GM21576 (cell line): ENCODE measurements around the gene ABLIM1.

ENCODE experiments used
- ATAC-seq: cut with Tn5 transposase; IDR thresholded peaks from one replicate; pipeline ENCODE4 v1.9.1; 2021; ENCODE audit warnings: mild to moderate bottlenecking, moderate library complexity; ENCODE audit not compliant: unreplicated experiment

Gene ABLIM1

DNA sequence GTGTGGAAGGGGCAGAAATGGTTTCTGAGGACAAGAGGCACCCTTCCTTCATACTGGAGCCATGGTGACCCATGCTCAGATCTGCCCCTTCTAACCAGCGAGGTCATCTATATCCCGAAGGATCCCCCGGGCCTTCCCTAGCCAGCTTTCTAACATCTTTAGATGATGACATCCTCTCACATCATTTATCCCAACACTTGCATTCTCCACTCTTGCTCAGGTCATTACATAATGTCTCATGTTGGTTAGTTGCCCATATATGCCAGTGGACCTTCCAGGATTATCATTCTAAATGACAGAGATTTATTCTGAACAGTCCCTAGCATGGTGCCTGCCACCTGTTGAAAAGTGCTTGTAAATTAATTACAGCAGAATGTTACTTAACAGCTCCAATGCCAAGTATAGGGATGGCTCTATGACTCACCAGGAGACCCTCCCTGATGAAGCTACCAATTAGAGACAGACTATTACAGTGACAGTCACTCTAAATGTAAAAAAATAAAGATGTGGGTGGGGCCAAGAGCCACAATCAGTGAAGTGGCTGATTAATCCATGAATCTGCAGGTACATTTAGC, 22.6 kb upstream of the ABLIM1 start:
- no peak for ATAC-seq

DNA sequence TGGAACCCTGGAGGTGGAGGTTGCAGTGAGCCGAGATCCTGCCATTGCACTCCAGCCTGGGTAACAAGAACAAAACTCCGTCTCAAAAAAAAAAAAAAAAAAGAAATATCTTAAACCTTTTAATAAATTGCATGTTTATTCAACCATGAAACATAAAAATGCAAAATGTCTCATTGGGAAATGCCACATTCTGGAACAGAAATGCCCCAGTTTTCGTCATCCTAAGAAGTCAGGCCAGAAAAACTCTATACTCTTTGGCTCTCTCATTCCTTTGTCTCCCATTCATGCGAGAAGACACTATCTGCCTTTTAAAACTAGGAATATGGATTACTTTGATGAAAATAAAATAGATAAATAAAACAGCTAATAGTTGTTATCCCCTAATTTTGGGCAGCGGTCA, 21.5 kb upstream of the ABLIM1 start:
- ATAC-seq = no peak

DNA sequence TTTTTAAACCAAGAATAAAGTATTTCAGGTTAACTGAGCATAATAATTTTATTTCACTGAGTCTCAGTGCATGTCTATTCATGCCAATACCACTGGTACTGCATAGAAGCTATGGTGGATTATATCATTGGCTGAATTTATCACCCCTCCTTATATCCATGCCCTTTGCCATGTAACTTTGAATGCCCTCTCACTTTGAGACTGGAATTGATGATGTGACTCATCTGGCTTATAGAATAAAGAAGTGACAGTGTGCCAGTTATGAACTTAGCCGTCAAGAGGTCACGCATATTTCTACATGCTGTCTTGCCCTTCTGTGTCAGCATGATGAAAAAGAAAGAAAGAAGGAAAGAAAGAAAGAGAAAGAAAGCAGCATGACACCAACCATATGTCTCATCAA, 20.7 kb upstream of the ABLIM1 start:
- ATAC-seq = no peak

DNA sequence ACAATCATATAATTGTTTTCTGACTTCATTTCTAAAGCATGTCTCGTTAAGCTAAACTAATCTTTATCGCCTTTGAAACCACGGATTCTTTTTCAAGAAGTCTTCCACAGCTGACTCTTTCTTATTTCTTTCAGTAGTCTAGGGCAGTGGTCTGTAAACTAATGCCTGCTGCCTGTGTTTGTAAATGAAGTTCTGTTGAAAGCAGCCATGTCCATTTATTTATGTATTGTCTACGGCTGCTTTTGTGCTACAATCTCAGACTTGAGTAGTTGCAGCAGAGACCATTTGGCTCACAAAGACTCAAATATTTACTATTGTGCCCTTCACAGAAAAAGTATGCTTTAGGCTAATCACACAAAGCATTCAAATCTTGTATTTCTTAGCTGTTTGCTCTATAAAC, 20.3 kb upstream of the ABLIM1 start:
- no peak for ATAC-seq

DNA sequence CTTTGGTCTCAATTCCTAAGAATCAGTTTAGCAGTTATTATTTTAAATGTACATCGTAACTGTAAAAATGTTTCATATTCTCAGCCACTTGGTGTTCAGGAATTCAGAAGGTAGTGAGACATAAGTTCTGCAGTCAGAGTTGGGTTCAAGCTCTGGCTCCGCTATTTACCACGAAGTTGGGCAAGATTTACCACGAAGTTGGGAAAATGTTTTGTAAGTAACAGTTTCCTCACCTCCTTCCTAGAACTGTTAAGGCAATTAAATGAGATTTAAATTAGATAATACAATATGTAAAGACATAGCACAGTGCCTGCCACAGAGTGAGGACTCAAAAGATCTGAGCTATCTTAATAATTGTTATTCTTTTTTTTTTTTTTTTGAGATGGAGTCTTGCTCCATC, 16.3 kb upstream of the ABLIM1 start:
- no peak for ATAC-seq

DNA sequence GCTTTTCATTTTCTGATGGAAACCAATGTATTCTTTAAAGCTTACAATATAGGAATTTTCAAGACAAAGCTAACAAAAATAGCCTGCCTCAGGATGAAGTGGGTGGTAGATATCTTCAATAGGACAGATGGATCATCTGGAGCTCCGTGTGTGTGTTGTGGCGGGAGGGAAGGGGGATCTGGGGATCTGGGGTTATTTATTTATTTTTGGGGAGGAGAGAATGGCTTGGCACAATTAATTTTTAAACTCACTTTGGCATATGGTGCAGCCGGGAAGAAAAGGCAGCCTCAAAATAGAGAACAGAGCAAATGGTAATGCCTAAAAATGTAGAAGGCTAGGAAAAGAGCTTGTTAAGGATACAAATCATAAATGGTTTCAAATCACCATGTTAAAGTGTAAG, 11.6 kb upstream of the ABLIM1 start:
- ATAC-seq = no peak

DNA sequence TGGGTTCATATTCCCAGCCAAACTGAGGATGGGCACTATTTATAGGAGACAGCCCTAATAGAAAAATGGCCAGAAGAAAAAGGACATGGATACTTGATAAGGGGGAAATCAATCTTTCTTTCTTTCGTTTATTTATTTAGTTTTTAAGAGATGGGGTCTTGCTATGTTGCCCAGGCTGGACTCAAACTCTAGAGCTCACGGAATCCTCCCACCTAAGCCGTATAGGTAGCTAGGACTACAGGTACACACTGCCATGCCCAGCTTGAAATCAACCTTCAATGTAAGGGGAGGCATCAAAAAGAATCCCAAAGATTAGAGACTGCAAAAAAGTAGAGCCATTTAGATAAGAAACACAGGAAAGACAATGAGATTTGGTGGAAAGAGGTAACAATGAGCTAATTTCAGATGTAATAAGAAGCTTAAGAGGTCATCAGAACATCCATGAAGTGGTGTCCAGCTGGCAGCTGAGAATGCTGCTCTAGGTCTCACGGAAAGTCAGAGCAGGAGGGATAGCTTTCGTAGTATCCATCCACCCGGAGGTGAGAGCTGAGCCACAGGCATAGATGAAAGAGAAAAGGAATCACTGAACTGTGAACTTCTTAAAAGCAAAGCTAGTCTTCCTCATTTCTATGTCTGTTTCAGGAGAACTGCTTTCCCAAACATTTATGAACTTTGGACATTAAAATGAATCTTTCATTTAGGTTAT, 10.5 kb upstream of the ABLIM1 start:
- ATAC-seq = no peak

DNA sequence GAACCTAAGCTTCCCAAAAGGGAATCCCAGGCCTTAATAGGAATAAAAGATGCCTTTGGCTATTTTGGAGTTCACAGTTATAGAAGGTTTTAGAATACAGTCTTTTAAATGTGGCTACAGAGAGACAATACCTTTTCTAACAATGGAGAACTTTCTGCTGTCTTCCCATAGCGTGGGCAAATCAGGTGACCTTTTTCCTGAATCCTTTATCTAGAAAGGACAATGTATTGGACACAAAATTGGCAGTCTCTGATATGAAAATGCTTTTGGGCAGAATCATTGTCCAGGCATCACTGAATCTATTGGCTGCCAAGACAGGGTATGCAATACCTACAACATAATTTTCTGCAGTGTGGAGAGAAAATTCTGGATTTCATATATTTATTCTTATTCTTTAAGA, 7.8 kb upstream of the ABLIM1 start:
- ATAC-seq = no peak

DNA sequence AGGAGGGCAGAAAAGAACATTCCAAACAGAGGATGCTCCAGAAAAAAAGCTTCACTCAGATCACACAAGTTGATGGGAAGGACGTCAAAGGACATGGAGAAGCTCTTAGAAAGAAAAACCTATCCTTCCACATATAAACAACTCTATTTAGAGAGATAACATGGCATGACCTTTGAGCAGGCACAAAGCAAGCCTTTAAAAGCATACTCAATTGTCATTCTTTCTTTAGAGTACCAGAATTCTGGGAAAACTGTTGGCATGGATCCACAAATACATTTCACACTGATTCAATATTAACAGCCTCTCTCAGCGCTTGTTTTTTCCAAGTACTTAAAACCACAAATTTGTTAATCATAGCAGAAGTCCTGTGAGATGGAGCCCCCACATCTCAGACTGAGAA, 7.3 kb upstream of the ABLIM1 start:
- ATAC-seq = no peak

DNA sequence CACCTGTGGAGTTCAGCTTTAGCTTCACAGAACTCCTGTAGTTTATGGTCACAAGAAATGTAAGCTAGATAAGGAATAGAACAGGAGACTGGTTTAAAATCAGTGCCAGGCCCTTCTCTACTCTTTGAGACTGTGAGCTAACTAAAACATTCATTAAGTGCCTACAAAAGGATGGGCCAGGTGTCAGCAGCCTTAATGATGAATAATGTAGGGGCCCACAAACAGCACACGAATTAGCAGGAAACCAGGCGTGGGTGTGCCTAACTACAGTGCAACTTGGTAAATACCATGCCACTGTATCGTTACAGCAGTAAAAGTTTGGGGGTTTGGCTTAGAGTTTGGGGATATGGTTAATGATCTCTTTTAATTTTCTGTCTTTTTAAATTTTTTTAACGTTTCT, 6.1 kb upstream of the ABLIM1 start:
- ATAC-seq = no peak

DNA sequence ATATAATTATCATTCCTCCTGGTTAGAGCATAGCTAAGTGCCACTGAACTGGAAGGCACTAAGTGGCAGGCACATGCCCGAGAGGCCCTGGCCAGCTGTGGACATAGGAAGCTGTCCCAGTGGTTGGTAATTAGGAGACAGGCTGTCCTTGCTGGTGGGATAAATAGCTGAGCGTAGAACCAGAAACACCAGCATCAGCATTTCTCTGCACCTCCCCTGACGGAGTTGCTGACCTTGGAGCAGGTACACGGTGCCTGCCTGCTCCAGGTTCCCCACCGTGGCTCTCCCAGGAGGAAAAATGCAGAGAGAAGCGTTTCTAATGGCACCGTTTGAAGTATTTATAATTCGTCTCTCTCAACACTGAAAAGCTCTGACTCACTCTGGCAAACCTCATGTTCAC, 5.6 kb upstream of the ABLIM1 start:
- no peak for ATAC-seq

DNA sequence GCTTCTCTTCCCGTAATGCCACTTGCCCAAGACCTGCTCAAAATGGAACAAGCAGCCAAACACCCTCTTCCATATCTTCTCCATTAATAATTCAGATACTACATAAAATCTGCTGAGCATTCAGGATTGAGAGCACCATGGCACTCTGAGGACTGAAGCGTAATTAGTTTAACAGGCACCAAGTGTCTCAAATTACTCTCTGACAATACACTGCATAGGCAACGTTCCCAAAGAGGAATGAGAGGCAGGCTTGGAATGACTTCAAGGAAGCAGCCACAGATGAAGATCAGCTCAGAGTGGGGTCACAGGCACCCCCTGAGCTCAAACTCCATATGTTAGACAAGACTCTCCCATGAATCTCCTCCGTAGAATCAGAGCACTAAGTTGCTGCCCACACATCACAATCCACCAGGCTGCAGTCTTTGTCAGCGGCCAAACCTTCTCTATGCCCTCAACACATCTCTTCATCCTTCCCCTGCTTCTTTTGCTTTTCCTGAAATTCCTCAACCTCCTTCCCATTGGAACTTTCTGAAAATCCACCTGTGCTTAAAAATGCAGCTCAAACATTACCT, 4.7 kb upstream of the ABLIM1 start:
- no peak for ATAC-seq

DNA sequence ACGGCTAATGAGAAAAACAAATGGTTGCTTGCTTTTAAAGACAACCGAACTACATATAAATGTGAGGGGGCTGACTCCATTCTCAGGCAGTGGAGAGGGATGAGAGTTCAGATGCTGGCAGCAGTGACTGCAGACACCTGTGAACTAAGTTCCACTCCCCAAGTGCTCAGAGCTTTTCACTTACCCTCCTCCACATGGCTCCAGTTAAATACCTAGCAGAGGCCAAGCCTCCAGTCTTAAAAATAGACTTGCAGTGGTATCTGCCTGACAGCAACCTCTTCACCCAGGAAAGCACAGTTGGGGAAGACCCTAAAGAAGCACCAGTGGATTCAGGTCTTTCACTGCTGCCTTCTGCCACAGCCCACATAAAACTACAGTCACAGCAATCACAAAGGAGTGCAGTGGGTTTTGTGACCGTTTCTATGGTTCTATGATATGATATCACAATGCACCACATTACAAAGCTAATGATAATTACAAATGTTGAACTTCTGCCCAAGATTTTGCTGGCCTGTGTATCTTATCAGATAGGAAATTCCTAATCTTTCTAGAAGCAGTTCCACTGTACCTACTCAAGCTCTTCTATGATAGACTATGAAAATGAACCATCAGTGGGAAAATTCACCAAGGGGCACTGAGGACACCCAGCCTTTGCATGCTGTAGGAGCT, 3.3 kb upstream of the ABLIM1 start:
- no peak for ATAC-seq

DNA sequence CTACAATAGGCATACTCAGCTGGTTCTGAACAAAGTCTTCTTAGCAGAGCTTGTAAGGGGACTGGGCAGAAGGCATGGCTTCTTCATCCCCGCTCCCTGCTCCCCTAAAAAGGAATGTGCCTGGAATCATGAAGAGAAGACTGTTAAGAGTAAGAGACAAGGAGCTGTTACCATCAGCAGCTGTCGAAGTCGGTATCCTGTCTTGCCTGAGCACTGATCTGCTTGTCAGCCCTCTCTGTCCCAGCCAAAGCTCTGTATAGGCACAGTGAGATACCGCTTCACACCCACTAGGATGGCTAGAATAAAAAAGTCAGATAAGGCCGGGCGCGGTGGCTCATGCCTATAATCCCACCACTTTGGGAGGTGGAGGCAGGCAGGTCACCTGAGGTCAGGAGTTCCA, 2.4 kb downstream of the ABLIM1 start:
- ATAC-seq = no peak

DNA sequence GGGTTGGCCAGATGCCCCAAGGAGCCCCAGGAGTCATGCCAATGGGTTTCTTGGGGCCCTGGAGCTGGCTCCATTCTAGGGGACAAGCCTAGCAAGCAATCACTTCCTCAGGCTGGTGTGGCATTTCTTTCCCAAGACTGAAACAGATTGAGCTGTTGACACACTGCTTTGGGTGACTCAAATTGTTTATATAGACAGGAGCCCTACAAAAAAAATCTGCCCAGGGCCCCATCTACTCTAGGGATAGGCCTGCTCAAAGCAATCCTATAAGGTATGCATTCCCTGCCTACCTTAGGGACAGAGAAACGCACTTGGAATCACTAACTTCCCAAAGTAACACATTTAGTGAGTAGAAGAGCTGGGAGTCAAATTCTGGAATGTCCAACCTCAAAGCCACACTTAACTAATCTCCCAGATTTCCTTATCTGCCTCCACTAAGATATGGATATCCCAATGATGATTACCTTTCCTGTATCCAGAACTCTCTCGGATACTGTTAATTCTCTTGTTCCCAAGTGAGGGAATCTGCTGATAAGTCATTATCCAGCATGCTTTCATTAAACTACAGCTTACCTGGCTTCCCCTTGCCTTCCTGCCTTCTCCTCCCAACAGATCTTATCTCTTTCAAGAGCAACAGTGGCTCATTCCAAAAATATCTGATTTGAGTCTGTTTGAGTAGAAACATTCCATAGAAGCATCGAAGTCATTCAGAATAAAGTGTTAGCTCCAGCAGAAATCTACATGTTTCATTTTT, 3.1 kb downstream of the ABLIM1 start:
- no peak for ATAC-seq

DNA sequence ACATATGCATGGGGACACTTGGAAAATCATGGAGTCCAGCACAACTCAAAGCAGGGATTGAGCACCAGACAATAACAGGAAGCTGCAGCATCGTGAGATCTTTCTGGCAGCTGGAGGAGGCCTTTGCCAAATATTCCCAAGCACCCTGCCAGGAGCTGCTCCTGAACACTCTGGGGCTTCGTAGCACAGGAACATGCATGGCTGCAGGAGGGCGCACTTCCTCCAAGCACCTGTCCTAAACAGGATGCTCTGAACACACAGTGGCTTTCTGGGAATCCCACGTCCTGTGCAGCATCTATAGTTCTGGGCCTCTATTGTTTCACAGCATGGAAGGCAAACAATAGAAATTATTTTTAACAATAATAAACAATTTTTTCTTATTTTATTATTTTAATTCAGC, 4.1 kb downstream of the ABLIM1 start:
- ATAC-seq = no peak

DNA sequence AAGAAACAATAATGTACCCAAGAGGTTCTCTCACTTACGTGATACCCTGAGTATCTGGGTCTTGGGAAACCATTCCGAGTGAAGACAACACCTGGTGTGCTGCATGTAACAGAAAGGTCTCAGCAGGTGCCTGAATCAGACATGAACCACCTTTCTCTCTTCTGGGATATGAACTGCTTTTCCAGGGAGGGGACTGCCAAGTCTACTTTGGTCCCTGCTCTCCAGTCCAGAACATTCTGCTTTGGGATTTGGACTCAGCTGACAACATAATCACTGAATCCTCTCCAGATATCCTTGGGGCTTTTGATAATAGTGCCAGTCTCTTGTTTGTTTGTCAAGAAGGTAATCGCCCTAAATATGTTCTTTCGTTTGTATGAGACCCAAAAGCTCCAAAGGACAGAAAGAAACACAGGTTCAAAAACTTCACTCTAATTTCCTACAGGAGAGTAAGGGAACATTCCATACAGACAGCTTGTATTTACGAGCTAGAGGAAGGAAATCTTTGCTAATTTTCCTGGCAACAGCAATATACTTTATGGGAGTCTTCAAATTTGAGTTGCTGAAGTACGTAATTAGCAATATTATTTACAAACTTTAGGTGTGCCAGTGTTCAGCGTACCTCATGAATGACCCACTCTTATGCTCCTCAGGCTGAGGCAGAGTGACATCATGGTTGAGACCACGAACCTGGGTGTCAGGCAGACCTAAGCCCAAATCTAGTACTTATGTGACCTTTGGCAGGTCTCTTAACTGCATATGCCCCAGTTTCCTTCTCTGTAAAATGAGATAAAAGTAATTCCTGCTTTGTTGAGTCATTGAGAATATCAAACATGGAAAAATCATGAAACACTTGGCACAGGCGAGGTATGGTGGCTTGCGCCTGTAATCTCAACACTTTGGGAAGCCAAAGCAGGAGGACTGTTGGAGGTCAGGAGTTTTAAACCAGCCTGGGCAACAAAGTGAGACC, 5.4 kb downstream of the ABLIM1 start:
- ATAC-seq = no peak

DNA sequence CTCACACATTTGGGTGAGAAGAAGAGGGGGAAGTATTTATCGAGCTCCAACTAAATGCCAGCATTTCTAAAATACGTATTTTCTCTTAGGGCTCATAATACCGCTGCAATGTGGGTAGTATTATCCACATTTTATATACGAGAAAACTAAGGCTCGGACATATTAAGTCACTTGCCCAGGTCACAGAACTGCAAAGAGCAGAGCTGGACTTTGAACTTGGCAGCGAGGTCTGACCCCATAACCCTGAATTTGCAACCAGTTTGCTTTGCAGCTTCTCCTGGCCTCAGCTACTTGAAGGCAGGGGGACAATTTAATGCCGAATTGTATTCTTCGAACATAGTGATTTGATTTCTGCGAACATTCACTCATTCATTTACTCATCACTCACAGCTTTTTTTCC, 7.2 kb downstream of the ABLIM1 start:
- ATAC-seq = no peak

DNA sequence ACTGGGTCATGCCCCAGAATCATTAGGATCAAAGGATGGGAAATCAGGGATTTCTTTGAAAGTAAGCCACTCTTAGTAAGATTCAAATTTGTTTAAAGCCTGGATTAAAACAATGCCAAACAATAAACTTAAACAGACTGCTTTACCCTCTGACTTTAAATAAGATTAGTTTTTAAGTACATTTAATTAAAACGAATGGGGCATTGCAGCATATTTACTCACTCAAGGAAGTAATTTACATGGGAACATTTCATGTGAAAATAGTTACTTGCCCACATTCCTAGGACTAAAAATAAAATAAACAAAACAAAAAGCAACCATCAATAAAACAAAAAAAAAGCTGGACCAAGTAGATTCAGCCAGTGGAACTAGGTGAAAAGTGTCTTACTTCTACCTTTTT, 7.8 kb downstream of the ABLIM1 start:
- ATAC-seq = no peak

DNA sequence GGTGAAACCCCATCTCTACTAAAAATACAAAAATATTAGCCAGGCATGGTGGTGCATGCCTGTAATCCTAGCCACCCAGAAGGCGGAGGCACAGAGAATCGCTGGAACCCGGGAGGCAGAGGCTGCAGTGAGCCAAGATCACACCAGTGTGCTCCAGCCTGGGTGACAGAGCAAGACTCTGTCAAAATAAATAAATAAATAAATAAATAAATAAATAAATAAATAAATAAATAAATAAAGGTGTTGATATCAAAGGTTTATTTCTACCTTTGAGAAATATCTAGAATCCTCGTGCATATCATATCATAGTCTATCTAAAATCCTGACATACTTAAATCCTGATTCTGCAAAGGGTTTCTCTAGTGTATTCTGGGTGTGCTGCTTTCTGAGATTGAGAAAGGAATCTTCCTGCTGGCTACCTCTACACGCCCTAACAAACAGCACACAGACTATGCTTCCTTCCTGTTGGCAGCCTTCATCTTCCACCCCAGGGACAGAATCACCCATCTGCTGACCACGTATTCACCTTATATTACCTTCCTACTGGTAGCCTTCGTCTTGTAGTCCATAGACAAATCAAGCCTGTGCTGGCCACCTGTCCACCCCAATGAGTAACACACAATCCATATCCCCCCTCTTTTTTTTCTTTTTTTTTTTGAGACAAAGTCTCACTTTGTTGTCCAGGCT, 8.7 kb downstream of the ABLIM1 start:
- ATAC-seq = no peak
